Fibroblast of mammary gland (primary cell): ENCODE measurements around the gene DCUN1D3.
A peak's percentile ranks its signal among the peaks of the same experiment; 100 is the strongest.
"Not testable (repeated sequence)": the region's sequence is repeated elsewhere in the genome, so short reads cannot be mapped to it uniquely, and the experiment has no call there.

Experiments
- DNase-seq: peaks from one replicate; pipeline ENCODE4 v3.0.0-alpha.2; 2010; ENCODE audit warnings: low read depth
- H3K4me3 ChIP-seq: 2 replicates; pipeline ENCODE4 v1.5.1; 2011; ENCODE audit warnings: low read depth, mild to moderate bottlenecking, low read length, moderate library complexity; ENCODE audit not compliant: control insufficient read depth
- CTCF ChIP-seq: conservative IDR thresholded peaks from 2 replicates; pipeline ENCODE4 v1.5.1; 2011; ENCODE audit warnings: low read depth, low read length, inconsistent platforms; ENCODE audit not compliant: control insufficient read depth, insufficient read depth

Gene DCUN1D3

DNA sequence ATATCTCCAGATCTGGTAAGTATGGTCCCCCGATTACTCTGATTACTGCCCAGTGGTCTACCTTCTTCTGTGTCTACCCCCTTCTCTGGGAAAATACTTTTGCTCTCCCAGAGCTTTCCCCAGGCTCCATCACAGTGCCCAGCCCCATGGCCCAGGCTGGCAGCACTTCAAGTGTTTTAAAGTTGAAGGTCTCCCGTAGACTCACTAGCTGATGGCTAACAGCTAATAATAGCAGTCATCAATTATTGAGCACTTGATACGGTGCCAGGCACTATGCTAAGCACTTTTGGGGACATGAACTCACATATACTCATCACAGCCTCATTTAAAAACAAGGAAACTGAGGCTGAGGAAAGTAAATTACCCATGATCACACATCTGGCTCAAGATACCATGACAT lies 33.4 kb downstream of the DCUN1D3 start:
- no peak for TF ChIP-seq CTCF
- DNase-seq = peak; percentile 44

GRCh38 chr16:20866145-20866772 lies 33.9 kb downstream of the DCUN1D3 start:
- TF ChIP-seq CTCF = no peak
- peak; percentile 86 for DNase-seq
- no peak overlapping the region for H3K4me3 ChIP-seq

More for the DNA sequence above, 33.4 kb downstream of the DCUN1D3 start:
- no peak overlapping the region for H3K4me3 ChIP-seq

DNA sequence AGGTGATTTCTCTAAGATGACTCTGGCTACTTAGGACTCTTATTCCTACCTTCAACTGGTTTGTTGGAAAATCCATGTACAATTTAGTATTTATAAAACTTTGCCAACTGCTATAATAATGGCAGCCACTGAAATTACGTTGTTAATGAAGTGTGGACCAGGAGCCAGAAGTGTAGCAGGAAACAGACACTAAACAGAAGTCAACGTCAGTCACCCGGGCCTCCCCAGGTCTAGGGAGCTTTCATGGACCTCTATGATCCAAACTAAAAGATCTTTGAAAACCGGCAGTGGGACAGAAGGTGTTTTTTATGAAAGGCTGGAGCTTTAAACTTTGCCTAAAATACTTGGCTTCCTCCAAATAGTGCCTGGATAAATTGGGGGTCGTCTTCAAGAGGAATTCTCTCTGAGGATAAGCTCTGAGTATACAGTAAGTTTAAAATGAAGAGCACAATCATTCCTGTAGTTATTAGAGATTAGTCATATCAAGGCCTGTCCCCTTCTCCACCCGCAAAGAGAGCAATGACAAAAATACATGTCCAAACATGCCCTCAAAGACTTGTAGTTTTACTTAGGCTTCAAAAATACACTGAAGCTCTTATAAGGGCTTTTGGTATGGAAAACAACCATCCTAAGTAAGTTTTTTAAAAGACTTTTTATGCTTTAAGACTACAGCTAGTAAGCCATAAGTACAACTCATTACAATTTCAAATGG lies 34.6 kb downstream of the DCUN1D3 start:
- peak; percentile 60 for DNase-seq
- no peak overlapping the region for H3K4me3 ChIP-seq
- no peak for TF ChIP-seq CTCF

DNA sequence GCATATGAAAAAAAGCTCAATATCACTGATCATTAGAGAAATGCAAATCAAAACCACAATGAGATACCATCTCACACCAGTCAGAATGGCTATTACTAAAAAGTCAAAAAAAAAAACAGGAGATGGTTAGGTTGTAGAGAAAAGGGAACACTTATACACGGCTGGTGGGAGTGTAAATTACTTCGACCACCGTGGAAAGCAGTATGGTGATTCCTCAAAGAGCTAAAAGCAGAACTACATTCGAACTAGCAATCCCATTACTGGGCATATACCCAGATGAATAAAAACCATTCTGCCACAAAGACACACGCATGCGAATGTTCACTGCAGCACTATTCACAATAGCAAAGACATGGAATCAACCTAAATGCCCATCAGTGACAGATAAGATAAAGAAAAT lies 35.8 kb downstream of the DCUN1D3 start:
- not testable (repeated sequence) for H3K4me3 ChIP-seq, DNase-seq

DNA sequence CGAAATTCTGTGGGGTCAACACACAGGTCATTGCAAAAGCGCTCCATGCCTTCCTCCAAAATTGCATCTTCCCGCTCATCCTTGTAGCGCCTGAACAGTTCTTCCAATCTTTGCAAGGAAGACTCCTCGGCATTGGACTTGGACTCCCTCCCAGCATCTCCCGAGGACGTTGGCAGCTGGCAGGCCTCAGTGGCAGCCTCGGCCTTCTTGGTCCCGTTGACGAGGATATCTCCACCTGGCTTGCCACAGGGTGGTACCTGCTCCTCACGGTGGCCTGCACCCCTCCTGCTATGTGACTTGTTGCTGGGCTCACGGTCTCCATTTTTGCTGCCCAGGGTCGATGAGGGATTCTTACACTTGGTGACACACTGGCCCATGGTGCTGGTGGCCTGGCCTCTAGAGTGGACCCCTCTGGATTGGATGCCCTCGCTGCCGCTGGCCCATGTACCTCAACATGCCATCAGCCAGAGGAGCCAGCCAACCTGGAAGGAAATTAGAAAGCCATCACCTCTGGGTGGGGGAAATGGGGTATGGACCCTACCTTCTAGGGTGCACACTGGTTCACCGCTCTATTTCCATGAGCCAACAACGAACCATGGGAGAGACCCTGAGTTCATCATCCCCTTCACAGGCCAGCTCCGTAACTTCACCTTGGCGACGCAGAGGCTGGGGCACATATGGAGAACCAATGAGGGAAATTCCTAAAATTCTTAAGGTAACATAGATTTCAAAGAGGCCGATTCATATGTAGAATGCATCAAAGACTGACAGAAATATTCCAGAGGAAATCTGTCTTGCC lies 37.8 kb downstream of the DCUN1D3 start:
- TF ChIP-seq CTCF = no peak
- no peak for DNase-seq
- no peak overlapping the region for H3K4me3 ChIP-seq

DNA sequence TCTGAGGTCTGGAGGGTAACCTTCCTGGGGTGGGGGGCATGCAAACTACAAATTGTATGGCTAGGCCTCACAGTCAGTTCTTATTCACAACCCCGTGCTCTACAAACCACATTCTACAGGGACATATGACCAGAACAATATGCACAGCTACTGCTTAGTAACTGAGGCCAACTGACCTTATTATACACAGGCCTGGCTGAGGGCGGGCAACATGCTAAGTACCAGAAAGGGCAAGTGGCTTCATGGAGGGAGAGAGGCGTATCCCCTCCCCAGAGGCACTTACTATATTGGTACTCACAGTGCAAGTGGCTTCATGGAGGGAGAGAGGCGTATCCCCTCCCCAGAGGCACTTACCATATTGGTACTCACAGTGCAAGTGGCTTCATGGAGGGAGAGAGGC lies 39.2 kb downstream of the DCUN1D3 start:
- not testable (repeated sequence) for DNase-seq

GRCh38 chr16:20860361-20860760 lies 39.8 kb downstream of the DCUN1D3 start:
- H3K4me3 ChIP-seq = no peak overlapping the region
- no peak for DNase-seq
- no peak for TF ChIP-seq CTCF

More for the DNA sequence above, 39.2 kb downstream of the DCUN1D3 start:
- not testable (repeated sequence) for H3K4me3 ChIP-seq

GRCh38 chr16:20859699-20860098 lies 40.5 kb downstream of the DCUN1D3 start:
- DNase-seq = no peak
- no peak overlapping the region for H3K4me3 ChIP-seq
- no peak for TF ChIP-seq CTCF
